ENCODE measurements around the gene RAB39A. TPM values are rescaled to one million over a fixed set of nuclear protein-coding genes. Genes with fewer than 3 reads are reported as not detected.

Gene RAB39A
- total RNA-seq, 2 experiments from 2014 or later, result 0.28 TPM; not detected in 1

DNA sequence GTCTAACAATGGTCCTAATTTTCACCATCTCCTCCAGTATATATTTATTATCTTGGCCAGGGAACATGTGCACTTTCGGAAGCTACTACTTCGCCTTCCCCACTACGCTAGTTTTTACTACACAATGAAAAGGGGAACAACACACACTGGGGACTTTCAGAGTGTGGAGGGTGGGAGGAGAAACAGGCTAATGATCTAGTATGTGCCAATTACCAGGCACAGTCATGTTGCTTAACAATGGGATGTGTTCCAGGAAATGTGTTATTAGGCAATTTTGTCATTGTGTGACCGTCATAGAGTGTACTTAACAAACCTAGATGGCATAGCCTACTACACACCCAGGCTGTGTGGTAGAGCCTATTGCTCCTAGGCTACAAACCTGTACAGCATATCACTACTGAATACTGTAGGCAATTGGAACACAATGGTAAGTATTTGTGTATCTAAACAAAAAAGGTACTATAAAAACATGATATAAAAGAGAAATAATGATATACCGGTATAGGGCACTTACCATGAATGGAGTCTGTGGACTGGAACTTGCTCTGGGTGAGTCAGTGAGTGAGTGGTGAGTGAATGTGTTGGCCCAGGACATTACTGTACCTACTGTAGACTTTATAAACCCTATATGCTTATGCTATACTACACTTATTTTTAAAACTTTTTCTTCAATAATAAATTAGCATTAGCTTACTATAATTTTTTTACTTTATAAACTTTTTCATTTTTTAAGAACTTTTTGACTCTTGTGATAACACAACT is 60.3 kb downstream of the RAB39A start:
- H3K9me3 Mint-ChIP-seq, result no peaks in the 10 kb centered on the region
- no peak overlapping the region for H3K27ac Mint-ChIP-seq
- no peak for DNase-seq
- no peak overlapping the region for H3K4me3 Mint-ChIP-seq
- H3K4me1 Mint-ChIP-seq, result no peaks in the 10 kb centered on the region
- no peaks in the 10 kb centered on the region for H3K27me3 Mint-ChIP-seq
- ChIA-PET CTCF (interaction anchor here (1.0 to 1.5 kb wide), 2 partner anchors 11 to 21 kb away, joined by 5 to 6 read pairs; partner anchors contain the start of gene CUL5), POLR2A (no interaction called here)
- H3K36me3 Mint-ChIP-seq (ENCODE audit: low read depth), result no peaks in the 10 kb centered on the region

GRCh38 chr11:107991868-107992414 is 63.7 kb downstream of the RAB39A start:
- POLR2A ChIA-PET, result no interaction called here
- no peak for DNase-seq
- H3K4me3 Mint-ChIP-seq, result no peak overlapping the region
- no peaks in the 10 kb centered on the region for H3K9me3 Mint-ChIP-seq
- CTCF ChIA-PET, result no interaction called here
- peaks cover 5% of the 10 kb centered on the region for H3K27me3 Mint-ChIP-seq
- H3K27ac Mint-ChIP-seq, result no peak overlapping the region
- no peaks in the 10 kb centered on the region for H3K36me3 Mint-ChIP-seq (ENCODE audit: low read depth)
- H3K4me1 Mint-ChIP-seq, result no peaks in the 10 kb centered on the region

GRCh38 chr11:107996006-107996776 is 67.9 kb downstream of the RAB39A start:
- Mint-ChIP-seq H3K9me3 (no peaks in the 10 kb centered on the region), H3K4me3 (no peak overlapping the region), H3K36me3 (ENCODE audit: low read depth) (no peaks in the 10 kb centered on the region), H3K27ac (no peak overlapping the region), H3K4me1 (no peaks in the 10 kb centered on the region), H3K27me3 (peaks cover 5% of the 10 kb centered on the region)
- POLR2A ChIA-PET, result no interaction called here
- no peak for DNase-seq
- CTCF ChIA-PET, result no interaction called here

- CTCF ChIA-PET, result interaction anchor here (0.7 to 2.6 kb wide), 3 partner anchors 10 to 856 kb away, joined by 5 to 30 read pairs (median 5); partner anchors contain the start of gene CUL5
- POLR2A ChIA-PET, result no interaction called here
- Mint-ChIP-seq H3K4me1 (no peaks in the 10 kb centered on the region), H3K27ac (no peak overlapping the region), H3K4me3 (no peak overlapping the region), H3K27me3 (peaks cover 11% of the 10 kb centered on the region), H3K36me3 (ENCODE audit: low read depth) (no peaks in the 10 kb centered on the region), H3K9me3 (no peaks in the 10 kb centered on the region)
- DNase-seq, result no peak
These were observed 70.5 kb downstream of the RAB39A start for GRCh38 chr11:107998761-107999160.

DNA sequence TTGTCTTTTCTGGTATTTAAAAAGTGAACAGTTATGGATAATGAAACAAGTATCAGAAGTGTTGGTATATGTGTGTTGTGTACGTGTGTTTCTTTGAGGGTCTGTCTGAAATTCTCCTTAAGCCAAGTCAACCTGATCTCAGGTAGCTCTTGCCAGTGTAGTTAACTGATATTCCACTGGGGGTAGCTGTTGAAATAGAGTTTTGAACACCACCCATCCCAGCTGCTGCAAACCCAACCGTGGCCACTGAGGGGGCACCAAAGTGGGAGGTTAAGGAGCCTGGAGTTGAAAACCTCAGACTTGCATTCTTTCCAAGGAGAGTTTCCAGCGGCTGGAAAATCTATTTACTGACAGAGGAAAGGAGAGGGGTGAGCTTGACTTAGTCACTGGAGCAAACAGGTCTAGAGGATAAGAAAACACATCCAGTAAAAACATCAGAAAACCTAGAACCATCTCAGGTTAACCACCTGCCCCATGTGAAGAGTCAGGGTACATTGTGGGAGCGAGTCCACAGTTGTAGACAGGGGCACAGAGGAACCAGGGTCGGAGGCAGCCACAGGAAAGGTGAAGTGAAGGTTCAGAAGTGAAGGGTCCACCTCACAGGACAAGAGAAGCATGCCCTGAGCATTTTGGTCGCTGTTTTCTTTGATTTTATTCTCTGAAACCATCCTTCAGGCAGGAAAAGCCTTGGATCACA is 71.7 kb downstream of the RAB39A start:
- no peaks in the 10 kb centered on the region for H3K9me3 Mint-ChIP-seq
- H3K4me3 Mint-ChIP-seq, result no peak overlapping the region
- H3K4me1 Mint-ChIP-seq, result no peaks in the 10 kb centered on the region
- ChIA-PET CTCF (interaction anchor here (0.8 to 2.6 kb wide), 6 partner anchors 9 to 656 kb away, joined by 3 to 30 read pairs (median 4); partner anchors contain the start of gene CUL5), POLR2A (no interaction called here)
- peak; percentile 22 for DNase-seq
- H3K27ac Mint-ChIP-seq, result no peak overlapping the region
- peaks cover 11% of the 10 kb centered on the region for H3K27me3 Mint-ChIP-seq
- no peaks in the 10 kb centered on the region for H3K36me3 Mint-ChIP-seq (ENCODE audit: low read depth)

DNA sequence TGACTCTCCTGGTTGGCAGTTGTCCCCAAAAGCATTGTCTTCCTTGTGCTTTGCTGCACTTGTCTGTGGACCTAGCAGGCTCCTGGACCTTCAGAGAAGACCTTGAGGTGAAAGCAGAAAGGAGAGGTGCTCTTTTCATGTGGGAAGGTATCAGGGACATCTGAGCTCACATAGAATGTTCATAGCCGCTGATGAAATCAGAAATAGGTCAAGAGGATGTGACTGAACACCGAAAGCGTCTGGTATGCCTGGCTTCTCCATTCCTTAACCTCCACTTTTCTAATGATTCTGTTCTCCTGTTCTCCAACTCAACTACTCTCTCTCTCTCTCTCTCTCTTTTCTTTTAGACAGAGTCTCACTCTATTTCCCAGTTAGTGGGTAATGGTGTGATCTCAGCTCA is 74.2 kb downstream of the RAB39A start:
- Mint-ChIP-seq H3K27ac (no peak overlapping the region), H3K36me3 (ENCODE audit: low read depth) (no peaks in the 10 kb centered on the region), H3K4me3 (no peak overlapping the region), H3K4me1 (no peaks in the 10 kb centered on the region), H3K9me3 (no peaks in the 10 kb centered on the region), H3K27me3 (peaks cover 6% of the 10 kb centered on the region)
- DNase-seq, result no peak
- ChIA-PET CTCF (no interaction called here), POLR2A (no interaction called here)

DNA sequence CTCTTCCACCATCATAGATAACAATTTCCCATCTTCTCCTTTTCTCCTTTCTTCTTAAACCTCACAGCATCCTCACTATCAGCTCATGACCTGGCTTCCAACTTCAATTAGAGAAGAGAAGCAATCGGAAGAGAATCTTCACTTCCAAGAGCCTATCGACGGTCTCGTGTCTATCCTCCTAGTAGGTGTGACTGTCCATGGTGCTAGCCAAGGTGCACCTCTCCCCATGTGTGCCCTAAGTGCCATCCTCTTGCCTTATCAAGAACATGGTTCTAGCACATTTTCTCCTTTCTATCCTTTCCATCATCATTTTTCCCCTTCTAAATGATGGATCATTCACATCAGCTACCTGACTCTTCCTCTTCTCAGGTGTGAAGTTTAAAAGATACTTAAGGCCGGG is 75.4 kb downstream of the RAB39A start:
- CTCF ChIA-PET, result no interaction called here
- Mint-ChIP-seq H3K4me1 (peaks cover 3% of the 10 kb centered on the region), H3K27ac (no peak overlapping the region)

GRCh38 chr11:108007819-108008218 is 79.6 kb downstream of the RAB39A start:
- peaks cover 17% of the 10 kb centered on the region for H3K4me1 Mint-ChIP-seq
- H3K27ac Mint-ChIP-seq, result no peak overlapping the region
- no peak for DNase-seq
- no peaks in the 10 kb centered on the region for H3K9me3 Mint-ChIP-seq
- ChIA-PET POLR2A (interaction anchor here (3.2 kb wide), 1 partner anchor 214 kb away, joined by 27 read pairs; the partner anchor contains the start of genes ATM and NPAT), CTCF (interaction anchor here (1.3 to 1.8 kb wide), 4 partner anchors 9 to 642 kb away, joined by 3 to 11 read pairs (median 6); no protein-coding TSS in a partner anchor)
- H3K4me3 Mint-ChIP-seq, result peak overlapping the region; percentile 98
- H3K27me3 Mint-ChIP-seq, result peaks cover 3% of the 10 kb centered on the region
- H3K36me3 Mint-ChIP-seq (ENCODE audit: low read depth), result peaks cover 9% of the 10 kb centered on the region

More for the DNA sequence above, 75.4 kb downstream of the RAB39A start:
- DNase-seq, result no peak
- POLR2A ChIA-PET, result no interaction called here
- Mint-ChIP-seq H3K36me3 (ENCODE audit: low read depth) (no peaks in the 10 kb centered on the region), H3K4me3 (no peak overlapping the region), H3K27me3 (peaks cover 6% of the 10 kb centered on the region), H3K9me3 (no peaks in the 10 kb centered on the region)

- Mint-ChIP-seq H3K27ac (peak within 1 kb of the TSS; percentile 92), H3K27me3 (no peaks in the 10 kb centered on the region), H3K9me3 (no peaks in the 10 kb centered on the region), H3K4me1 (peaks cover 17% of the 10 kb centered on the region), H3K36me3 (ENCODE audit: low read depth) (peaks cover 9% of the 10 kb centered on the region), H3K4me3 (peak within 1 kb of the TSS; percentile 98)
- CTCF ChIA-PET, result interaction anchor here (0.6 to 2.1 kb wide), 36 partner anchors 8 to 656 kb away, joined by 3 to 30 read pairs (median 4); partner anchors contain the start of genes ACAT1, DDX10 and NPAT
- POLR2A ChIA-PET, result interaction anchor here (0.5 to 3.2 kb wide), 20 partner anchors 9 to 655 kb away, joined by 3 to 27 read pairs (median 4); partner anchors contain the start of genes ALKBH8, ATM, C11orf65 and CWF19L2
- DNase-seq, result peak; percentile 90
These were observed 80.6 kb downstream of the RAB39A start, which contains the start of gene CUL5 for GRCh38 chr11:108008656-108009496. Gene CUL5 (plus strand): TSS chr11:108008898. CDS start chr11:108009349, 451 bp downstream.

- H3K4me3 Mint-ChIP-seq, result peak overlapping the region; percentile 98
- ChIA-PET CTCF (interaction anchor here (0.8 to 2.1 kb wide), 22 partner anchors 9 to 655 kb away, joined by 3 to 30 read pairs (median 5); partner anchors contain the start of gene DDX10), POLR2A (interaction anchor here (0.5 to 3.2 kb wide), 18 partner anchors 8 to 655 kb away, joined by 3 to 27 read pairs (median 4); partner anchors contain the start of genes ALKBH8, ATM, C11orf65 and CWF19L2)
- H3K27ac Mint-ChIP-seq, result peak overlapping the region; percentile 92
- peaks cover 9% of the 10 kb centered on the region for H3K36me3 Mint-ChIP-seq (ENCODE audit: low read depth)
- H3K9me3 Mint-ChIP-seq, result no peaks in the 10 kb centered on the region
- H3K27me3 Mint-ChIP-seq, result no peaks in the 10 kb centered on the region
- H3K4me1 Mint-ChIP-seq, result peaks cover 18% of the 10 kb centered on the region
- peak; percentile 16 for DNase-seq
These were observed 81.5 kb downstream of the RAB39A start for GRCh38 chr11:108009497-108010370.

DNA sequence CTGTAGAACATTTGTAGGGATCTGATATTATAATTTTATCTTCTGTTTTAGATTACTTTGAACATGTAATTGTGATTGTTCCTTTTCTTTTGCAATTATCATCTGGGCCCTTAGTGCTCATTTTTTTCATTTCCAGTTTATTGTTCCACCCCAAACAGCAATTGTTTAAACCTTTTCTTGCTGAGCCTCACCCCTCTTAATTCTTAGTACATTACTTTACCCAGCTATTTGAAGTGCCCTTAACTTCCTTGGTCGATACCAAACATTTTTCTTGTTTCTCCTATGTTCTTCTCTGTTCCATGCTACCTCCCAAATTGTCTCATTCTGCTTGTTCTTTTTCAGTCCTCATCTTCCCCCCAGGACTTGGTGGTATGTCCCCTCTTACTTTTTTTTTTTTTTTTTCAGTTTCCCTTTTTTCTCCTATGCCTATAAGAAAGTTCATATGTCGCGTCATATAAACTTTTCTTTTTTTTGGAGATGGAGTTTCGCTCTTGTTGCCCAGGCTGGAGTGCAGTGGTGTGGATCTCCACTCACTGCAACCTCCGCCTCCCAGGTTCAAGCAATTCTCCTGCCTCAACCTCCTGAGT is 84.0 kb downstream of the RAB39A start:
- no peak for DNase-seq
- ChIA-PET CTCF (interaction anchor here (0.7 to 1.5 kb wide), 2 partner anchors 11 to 308 kb away, joined by 3 to 4 read pairs; no protein-coding TSS in a partner anchor), POLR2A (no interaction called here)
- H3K27ac Mint-ChIP-seq, result no peak overlapping the region
- H3K36me3 Mint-ChIP-seq (ENCODE audit: low read depth), result peaks cover 14% of the 10 kb centered on the region
- peaks cover 18% of the 10 kb centered on the region for H3K4me1 Mint-ChIP-seq
- H3K9me3 Mint-ChIP-seq, result no peaks in the 10 kb centered on the region
- no peak overlapping the region for H3K4me3 Mint-ChIP-seq
- H3K27me3 Mint-ChIP-seq, result no peaks in the 10 kb centered on the region

Measured in activated CD4-positive, alpha-beta memory T cell treated with anti-CD3 and anti-CD28 coated beads, Interleukin-2, amount 10 ng/mL, durations not matched to agents 7 days and 5 days (primary cell).